H1 (cell line): Measurements from ENCODE around the gene STOML1. TPM values are rescaled to one million over a fixed set of nuclear protein-coding genes. Genes with fewer than 3 reads are reported as not detected.

Experiments
- CTBP2 ChIP-seq: IDR thresholded peaks from 2 replicates; pipeline ENCODE4 v1.7.0; 2011; ENCODE audit warnings: borderline replicate concordance, mild to moderate bottlenecking, moderate library complexity, mixed read lengths, low read length; ENCODE audit not compliant: insufficient read depth, insufficient read length
- EGR1 ChIP-seq: IDR thresholded peaks from 2 replicates; pipeline ENCODE4 v1.6.1; 2011; ENCODE audit warnings: low read depth, low read length, borderline replicate concordance
- FOSL1 ChIP-seq: IDR thresholded peaks from 2 replicates; pipeline ENCODE4 v1.6.1; 2011; ENCODE audit warnings: mild to moderate bottlenecking, low read depth, low read length, moderate library complexity; ENCODE audit not compliant: insufficient read depth
- JUN ChIP-seq: IDR thresholded peaks from 2 replicates; pipeline ENCODE4 v1.6.1; 2011; ENCODE audit warnings: low read depth, mild to moderate bottlenecking, improper control_type of control experiment, low read length
- KDM1A ChIP-seq: fragments of 200-600, 300-600 bp; sonication (generic); IDR thresholded peaks from 2 replicates; pipeline ENCODE4 v1.7.1; 2016; ENCODE audit warnings: mild to moderate bottlenecking, low read length, borderline replicate concordance
- SIRT6 ChIP-seq: IDR thresholded peaks from one replicate; pipeline ENCODE4 v1.7.1; 2012; ENCODE audit warnings: low read length, inconsistent platforms
- SP2 ChIP-seq: IDR thresholded peaks from 2 replicates; pipeline ENCODE4 v1.6.1; 2012; ENCODE audit warnings: mild to moderate bottlenecking, low read length, inconsistent platforms
- SP4 ChIP-seq: IDR thresholded peaks from 2 replicates; pipeline ENCODE4 v1.6.1; 2012; ENCODE audit warnings: low read length, inconsistent platforms
- SRF ChIP-seq: IDR thresholded peaks from 2 replicates; pipeline ENCODE4 v1.6.1; 2011; ENCODE audit warnings: mild to moderate bottlenecking, low read depth, low read length, moderate library complexity
- TAF7 ChIP-seq: optimal IDR thresholded peaks from 2 replicates; pipeline ENCODE3; 2011; ENCODE audit warnings: low read depth, mild to moderate bottlenecking, inconsistent platforms, low read length, moderate library complexity, borderline replicate concordance
- polyA plus RNA-seq, 7 experiments: library from polyadenylated mRNA; depleted of rRNA in 3 of 7; stranded (reverse) in 5 of 7; unstranded in 2 of 7; fragments of >200 nt in 5 of 7; fragments of 200-250 nt in 2 of 7; gene quantifications; 1 replicate in 5 of 7; 2 replicates in 1 of 7; 4 replicates in 1 of 7; pipeline versions ENCODE4 v1.2.1 to v1.2.3, GENCODE V29; 2011 to 2013; ENCODE audit warnings: missing spikeins in 2 of 7, mixed read lengths in 2 of 7
- total RNA-seq: library from RNA; stranded (reverse); fragmentation: NEBNext Ultra II Directional; extraction: Animal tissue kit (Norgen Biotek cat#: 25700); gene quantifications from 2 replicates; pipeline ENCODE4 v1.2.1, GENCODE V29; 2021

Gene STOML1
- total and polyA plus RNA-seq, 2 of the 8 experiments (the other 6 are each of a cell fraction or from before 2014, with no cell fraction given): 2.6 to 3.2 TPM

DNA sequence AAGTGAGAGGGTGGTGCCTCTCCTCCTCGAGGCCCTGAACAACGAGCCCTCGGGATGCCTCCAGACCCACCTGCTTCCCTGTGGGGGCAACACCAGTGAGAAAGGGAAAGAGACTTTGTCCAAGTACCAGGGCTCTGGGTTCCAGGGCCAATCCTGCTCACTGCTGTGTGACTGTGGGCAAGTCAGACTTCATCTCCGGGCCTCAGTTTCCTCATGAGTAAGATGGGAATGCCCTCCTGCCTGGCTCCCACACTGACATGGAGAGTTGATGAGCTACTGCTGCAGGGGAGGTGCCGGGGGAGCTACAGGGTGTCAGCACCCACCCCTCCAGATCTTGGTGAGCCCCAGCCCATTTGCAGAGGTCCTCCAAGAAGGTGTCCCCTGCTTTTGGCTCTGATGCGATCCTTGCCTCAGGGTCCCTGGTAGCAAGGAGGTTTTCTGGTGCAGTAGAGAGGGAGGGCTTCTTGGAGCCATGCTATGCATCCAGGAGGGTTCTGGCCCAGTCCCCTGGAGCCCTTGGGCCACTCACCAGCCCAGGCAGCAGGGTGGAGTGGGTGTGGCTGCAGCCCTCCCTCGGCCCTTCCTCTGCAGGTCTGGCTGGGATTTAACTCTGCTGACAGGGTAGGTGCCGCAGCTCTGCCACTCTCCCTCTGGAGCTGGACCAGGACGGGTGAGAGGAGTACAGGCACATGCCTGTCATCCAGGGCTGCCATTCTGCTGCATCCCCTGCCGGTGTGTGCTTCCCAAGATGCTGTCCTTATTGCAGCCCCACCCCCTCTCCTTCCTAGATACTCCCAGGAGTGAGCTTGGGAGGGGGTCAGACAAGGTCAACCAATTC, 39.0 kb downstream of the STOML1 start (continued):
- no peak for TF ChIP-seq KDM1A
- no peak for TF ChIP-seq SP2
- no peak for TF ChIP-seq SRF
- no peak for TF ChIP-seq TAF7
- TF ChIP-seq CTBP2: no peak
- TF ChIP-seq SIRT6: no peak
- no peak for TF ChIP-seq JUN
- no peak for TF ChIP-seq FOSL1
- no peak for TF ChIP-seq SP4
- TF ChIP-seq EGR1: no peak
